Measurements from ENCODE around the gene TLR5. TPM values are rescaled to one million over a fixed set of nuclear protein-coding genes. Genes with fewer than 3 reads are reported as not detected.

The TLR5 gene
- total and polyA plus RNA-seq, 4 donors, result 0.20 to 20.9 (median 3.5) TPM

DNA sequence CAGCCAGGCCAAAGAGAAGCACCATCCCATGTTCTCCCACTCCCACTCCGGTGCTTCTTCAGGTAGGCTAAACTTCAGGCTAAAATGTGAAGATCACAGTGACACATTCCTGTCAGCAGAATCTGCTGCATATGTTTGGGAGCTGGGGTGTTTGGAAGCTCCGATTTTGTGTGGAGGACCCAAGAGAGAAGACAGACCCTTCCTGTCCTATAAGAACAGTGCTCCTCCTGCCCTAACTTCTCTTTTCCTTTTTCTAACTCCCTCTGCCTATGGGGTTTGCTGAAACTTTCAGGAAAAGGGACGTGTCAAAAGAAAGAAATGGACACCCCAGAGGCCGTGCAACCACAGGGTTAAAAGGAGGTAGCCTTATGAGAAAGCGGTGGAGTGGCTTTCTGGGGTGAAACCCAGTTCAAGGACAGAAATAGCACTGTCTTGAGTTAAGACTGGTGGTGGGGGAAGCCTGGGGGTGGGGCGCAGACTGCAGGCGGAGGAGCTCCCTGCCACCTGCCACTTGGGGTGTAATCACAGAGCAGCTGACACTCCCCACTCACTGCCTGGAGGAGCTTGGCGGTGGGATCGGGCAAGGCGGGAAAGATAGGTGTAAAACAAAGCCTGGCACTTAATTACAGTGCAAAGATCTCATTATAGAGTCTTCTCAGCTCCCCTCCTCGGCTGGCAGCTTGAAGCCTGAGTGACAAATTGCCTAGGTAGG is 645 bp upstream of the TLR5 start:
- ATAC-seq (ENCODE audit: low FRiP score), result no peak

DNA sequence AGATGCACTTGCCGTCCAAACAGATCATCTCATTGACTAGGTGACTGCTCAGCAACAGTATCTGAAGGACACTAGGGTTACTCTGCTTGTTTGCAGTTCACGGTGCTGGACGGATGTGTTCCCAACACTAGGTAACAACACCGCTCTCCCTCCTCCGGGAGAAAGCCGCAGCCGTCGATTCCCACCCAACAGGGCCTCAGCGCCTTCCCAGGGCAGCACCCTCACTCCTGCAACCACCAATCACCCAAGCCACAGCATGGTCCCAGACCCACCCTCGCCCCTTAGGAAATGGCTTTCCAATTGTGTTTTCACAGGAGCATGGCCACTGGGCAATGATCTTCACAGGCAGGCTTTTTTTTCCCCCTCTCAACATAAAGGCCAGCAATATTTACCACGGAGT is 779 bp downstream of the TLR5 start:
- H3K27ac ChIP-seq (ENCODE audit: low read depth in 1 of 2, low read length in 2 of 2), result no peak overlapping the region
- intact Hi-C loops (cut with DNase I), result loop anchor here in 1 of 2 donors (5.0 kb wide), 2 partner anchors 90 to 285 kb away; no protein-coding TSS in a partner anchor
- ATAC-seq (ENCODE audit: low FRiP score) (no peak), DNase-seq (no peak)
- no peaks in the 10 kb centered on the region for H3K9me3 ChIP-seq (ENCODE audit: control insufficient read depth, low read length)
- peaks cover 0 to 2% of the 10 kb centered on the region in 2 donors for H3K27me3 ChIP-seq (ENCODE audit: control insufficient read depth in 1 of 2, insufficient read depth in 2 of 2, low read length in 1 of 2)
- WGBS, 2 donors, result 89 to 93% methylated on average over 11 of the region's 11 CpGs
- no peaks in the 10 kb centered on the region for H3K4me1 ChIP-seq (ENCODE audit: control insufficient read depth in 1 of 2, insufficient read depth in 2 of 2, low read length in 2 of 2)
- H3K4me3 ChIP-seq (ENCODE audit: low read length in 2 of 2), result no peak overlapping the region
- no peaks in the 10 kb centered on the region for H3K36me3 ChIP-seq (ENCODE audit: control insufficient read depth in 1 of 2, insufficient read depth in 2 of 2, low read length in 1 of 2)

More for the DNA sequence above, 645 bp upstream of the TLR5 start:
- WGBS, 2 donors, result 44 to 47% methylated on average over 11 of the region's 11 CpGs
- H3K9me3 ChIP-seq (ENCODE audit: control insufficient read depth, low read length), result peaks cover 3% of the 10 kb centered on the region
- no peaks in the 10 kb centered on the region for H3K36me3 ChIP-seq (ENCODE audit: control insufficient read depth in 1 of 2, insufficient read depth in 2 of 2, low read length in 1 of 2)
- intact Hi-C loops (cut with DNase I), result loop anchor here in 1 of 2 donors (5.0 kb wide), 2 partner anchors 89 to 284 kb away; no protein-coding TSS in a partner anchor
- peak in 1 of 2 donors; percentile 57 for DNase-seq
- H3K27me3 ChIP-seq (ENCODE audit: control insufficient read depth in 1 of 2, insufficient read depth in 2 of 2, low read length in 1 of 2), result peaks cover 0 to 2% of the 10 kb centered on the region in 2 donors
- no peaks in the 10 kb centered on the region for H3K4me1 ChIP-seq (ENCODE audit: control insufficient read depth in 1 of 2, insufficient read depth in 2 of 2, low read length in 2 of 2)
- H3K27ac ChIP-seq (ENCODE audit: low read depth in 1 of 2, low read length in 2 of 2), result no peak overlapping the region
- peak overlapping the region in 1 of 2 donors; percentile 21 for H3K4me3 ChIP-seq (ENCODE audit: low read length in 2 of 2)

GRCh38 chr1:223140611-223141405 is 2.2 kb downstream of the TLR5 start:
- Histone ChIP-seq H3K27ac (ENCODE audit: low read depth in 1 of 2, low read length in 2 of 2) (no peak overlapping the region), H3K27me3 (ENCODE audit: control insufficient read depth in 1 of 2, insufficient read depth in 2 of 2, low read length in 1 of 2) (no peaks in the 10 kb centered on the region), H3K4me1 (ENCODE audit: control insufficient read depth in 1 of 2, insufficient read depth in 2 of 2, low read length in 2 of 2) (no peaks in the 10 kb centered on the region), H3K9me3 (ENCODE audit: control insufficient read depth, low read length) (no peaks in the 10 kb centered on the region), H3K36me3 (ENCODE audit: control insufficient read depth in 1 of 2, insufficient read depth in 2 of 2, low read length in 1 of 2) (no peaks in the 10 kb centered on the region), H3K4me3 (ENCODE audit: low read length in 2 of 2) (no peak overlapping the region)
- DNase-seq (no peak), ATAC-seq (ENCODE audit: low FRiP score) (no peak)
- WGBS, 2 donors, result 80 to 81% methylated on average over 10 of the region's 10 CpGs
- intact Hi-C loops (cut with DNase I), result loop anchor here in 1 of 2 donors (5.0 kb wide), 2 partner anchors 91 to 286 kb away; no protein-coding TSS in a partner anchor

GRCh38 chr1:223137455-223138085 is 5.5 kb downstream of the TLR5 start:
- intact Hi-C loops (cut with DNase I), result loop anchor here in 1 of 2 donors (10.0 kb wide), 1 partner anchor 227 kb away; the partner anchor contains the start of gene SUSD4
- no peak overlapping the region for H3K4me3 ChIP-seq (ENCODE audit: low read length in 2 of 2)
- DNase-seq (no peak), ATAC-seq (ENCODE audit: low FRiP score) (peak; percentile 67)
- H3K4me1 ChIP-seq (ENCODE audit: control insufficient read depth in 1 of 2, insufficient read depth in 2 of 2, low read length in 2 of 2), result no peaks in the 10 kb centered on the region
- H3K27me3 ChIP-seq (ENCODE audit: control insufficient read depth in 1 of 2, insufficient read depth in 2 of 2, low read length in 1 of 2), result no peaks in the 10 kb centered on the region
- H3K36me3 ChIP-seq (ENCODE audit: control insufficient read depth in 1 of 2, insufficient read depth in 2 of 2, low read length in 1 of 2), result no peaks in the 10 kb centered on the region
- 96 to 98% methylated on average over 2 of the region's 2 CpGs for WGBS, 2 donors
- H3K9me3 ChIP-seq (ENCODE audit: control insufficient read depth, low read length), result no peaks in the 10 kb centered on the region
- H3K27ac ChIP-seq (ENCODE audit: low read depth in 1 of 2, low read length in 2 of 2), result no peak overlapping the region

DNA sequence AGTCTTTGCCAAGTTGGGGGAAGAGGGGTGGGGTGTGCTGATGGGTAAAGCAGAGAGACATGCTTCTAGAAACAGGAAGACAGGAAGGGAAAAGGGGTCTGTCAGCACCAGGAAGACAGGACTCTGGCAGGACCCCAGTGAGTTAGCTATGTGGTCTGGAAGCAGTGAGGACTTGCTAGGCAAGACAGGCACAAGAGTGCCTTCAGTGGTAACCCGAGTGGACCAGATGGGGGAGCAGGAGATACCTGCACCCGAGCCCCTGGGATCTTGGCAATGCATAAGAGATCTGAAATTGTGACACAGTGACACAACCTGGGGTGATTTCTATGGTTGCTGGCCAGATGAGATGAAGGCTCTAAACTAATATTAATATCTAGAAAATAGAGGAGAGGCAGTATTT is 7.0 kb downstream of the TLR5 start:
- H3K9me3 ChIP-seq (ENCODE audit: control insufficient read depth, low read length), result no peaks in the 10 kb centered on the region
- ATAC-seq (ENCODE audit: low FRiP score) (no peak), DNase-seq (no peak)
- H3K27ac ChIP-seq (ENCODE audit: low read depth in 1 of 2, low read length in 2 of 2), result no peak overlapping the region
- H3K4me1 ChIP-seq (ENCODE audit: control insufficient read depth in 1 of 2, insufficient read depth in 2 of 2, low read length in 2 of 2), result no peaks in the 10 kb centered on the region
- intact Hi-C loops (cut with DNase I), result loop anchor here in 1 of 2 donors (10.0 kb wide), 1 partner anchor 229 kb away; the partner anchor contains the start of gene SUSD4
- H3K36me3 ChIP-seq (ENCODE audit: control insufficient read depth in 1 of 2, insufficient read depth in 2 of 2, low read length in 1 of 2), result no peaks in the 10 kb centered on the region
- no peaks in the 10 kb centered on the region for H3K27me3 ChIP-seq (ENCODE audit: control insufficient read depth in 1 of 2, insufficient read depth in 2 of 2, low read length in 1 of 2)
- H3K4me3 ChIP-seq (ENCODE audit: low read length in 2 of 2), result no peak overlapping the region
- 72 to 75% methylated on average over 2 of the region's 2 CpGs for WGBS, 2 donors

- intact Hi-C loops (cut with DNase I), result loop anchor here in 1 of 2 donors (10.0 kb wide), 1 partner anchor 229 kb away; the partner anchor contains the start of gene SUSD4
- Histone ChIP-seq H3K27me3 (ENCODE audit: control insufficient read depth in 1 of 2, insufficient read depth in 2 of 2, low read length in 1 of 2) (no peaks in the 10 kb centered on the region), H3K4me1 (ENCODE audit: control insufficient read depth in 1 of 2, insufficient read depth in 2 of 2, low read length in 2 of 2) (no peaks in the 10 kb centered on the region), H3K36me3 (ENCODE audit: control insufficient read depth in 1 of 2, insufficient read depth in 2 of 2, low read length in 1 of 2) (no peaks in the 10 kb centered on the region), H3K4me3 (ENCODE audit: low read length in 2 of 2) (no peak overlapping the region), H3K27ac (ENCODE audit: low read depth in 1 of 2, low read length in 2 of 2) (no peak overlapping the region), H3K9me3 (ENCODE audit: control insufficient read depth, low read length) (no peaks in the 10 kb centered on the region)
- 30 to 41% methylated on average over 8 of the region's 8 CpGs for WGBS, 2 donors
- ATAC-seq (ENCODE audit: low FRiP score), result no peak
- peak; percentile 82 to 89 for DNase-seq
Observed at GRCh38 chr1:223135176-223135942, 7.7 kb downstream of the TLR5 start.

DNA sequence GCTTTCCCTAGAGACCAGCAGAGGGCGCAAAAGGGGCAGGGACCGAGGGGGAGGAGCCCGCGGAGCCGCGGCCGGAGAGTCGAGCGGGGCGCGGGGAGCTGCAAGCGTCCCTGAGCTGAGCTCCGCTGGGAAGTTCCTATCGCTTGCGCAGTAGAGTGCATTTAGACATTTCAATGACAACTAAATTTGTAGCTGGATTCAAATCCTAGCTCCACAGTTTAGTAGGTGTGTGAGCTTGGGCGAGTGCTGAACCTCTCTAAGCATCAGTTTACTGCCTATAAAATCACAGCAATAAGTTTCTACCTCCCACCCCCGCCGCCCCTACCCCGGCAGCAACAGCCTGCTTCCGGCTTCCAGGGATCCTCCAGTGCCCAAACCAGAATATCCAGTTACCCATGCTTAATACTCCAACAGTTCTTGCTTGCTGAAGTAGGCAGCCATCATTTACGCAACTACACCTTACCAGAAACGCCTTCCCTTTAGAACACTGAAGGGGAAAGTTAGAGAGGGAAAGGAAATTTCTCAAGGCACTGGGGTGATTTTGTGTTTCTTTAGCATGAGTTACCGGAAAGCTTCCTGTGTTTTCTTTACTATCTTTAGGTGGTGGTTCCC is 9.1 kb downstream of the TLR5 start:
- intact Hi-C loops (cut with DNase I), result loop anchor here (5.0 to 10.0 kb wide), 2 partner anchors 231 to 548 kb away; partner anchors contain the start of gene SUSD4 (in 1 of the 2)
- H3K4me1 ChIP-seq (ENCODE audit: control insufficient read depth in 1 of 2, insufficient read depth in 2 of 2, low read length in 2 of 2), result no peaks in the 10 kb centered on the region
- WGBS, 2 donors, result 1% methylated on average over 23 of the region's 23 CpGs

More for the DNA sequence above, 9.1 kb downstream of the TLR5 start:
- H3K4me3 ChIP-seq (ENCODE audit: low read length in 2 of 2), result peak overlapping the region; percentile 13 to 58
- no peaks in the 10 kb centered on the region for H3K9me3 ChIP-seq (ENCODE audit: control insufficient read depth, low read length)
- H3K36me3 ChIP-seq (ENCODE audit: control insufficient read depth in 1 of 2, insufficient read depth in 2 of 2, low read length in 1 of 2), result no peaks in the 10 kb centered on the region
- DNase-seq (peak; percentile 91 to 94), ATAC-seq (ENCODE audit: low FRiP score) (peak; percentile 94)
- H3K27me3 ChIP-seq (ENCODE audit: control insufficient read depth in 1 of 2, insufficient read depth in 2 of 2, low read length in 1 of 2), result no peaks in the 10 kb centered on the region
- peak overlapping the region in 1 of 2 donors; percentile 47 for H3K27ac ChIP-seq (ENCODE audit: low read depth in 1 of 2, low read length in 2 of 2)

Measured in aorta (tissue), 5 donors.